ENCODE results near the gene GPR142.

DNA sequence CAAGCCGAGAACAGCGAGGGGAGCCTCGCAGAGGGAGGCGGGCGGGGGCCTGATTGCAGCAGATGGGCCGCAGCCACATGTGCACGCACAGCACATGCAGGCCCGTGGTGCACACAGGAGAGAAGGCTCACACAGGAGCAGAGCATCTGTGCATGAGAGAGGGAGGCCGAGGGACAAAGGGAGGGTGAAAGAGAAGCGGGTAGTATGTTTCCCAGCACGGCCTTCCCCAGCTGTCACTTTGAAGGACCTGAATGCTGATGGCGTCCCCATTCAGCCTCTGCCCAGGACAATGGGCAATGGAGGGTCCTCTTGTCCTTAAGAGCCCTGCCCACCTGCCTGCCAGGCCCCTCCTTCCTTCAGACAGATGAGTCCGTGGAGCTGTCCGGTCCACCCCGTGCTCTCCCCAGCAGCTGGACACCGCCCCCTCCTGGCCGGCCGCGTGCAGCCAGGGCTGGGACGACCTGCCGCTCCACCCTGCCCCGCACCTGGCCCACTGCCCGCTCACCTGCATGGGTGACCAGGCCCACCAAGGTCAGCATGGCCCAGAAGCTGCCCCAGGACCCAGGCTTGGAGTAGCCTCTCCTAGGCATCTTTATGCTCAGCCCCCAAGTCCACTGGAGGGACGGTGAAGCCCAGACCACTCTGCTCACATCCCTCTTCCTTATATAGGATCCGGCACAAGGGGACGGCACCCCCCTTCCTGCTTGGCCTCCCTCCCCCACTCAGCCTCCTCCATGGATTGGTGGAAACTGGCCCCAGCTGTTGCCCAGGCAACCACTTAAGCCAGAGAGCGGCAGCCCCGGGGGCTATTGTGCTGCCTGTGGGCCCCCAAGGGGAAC, 5.9 kb upstream of the GPR142 start, which contains the start of gene BTBD17:
- no peak for TF ChIP-seq TAF1 (IDR thresholded peaks at IDR 0.05; ENCODE audit: low read depth)
- TF ChIP-seq, protein P1, sequence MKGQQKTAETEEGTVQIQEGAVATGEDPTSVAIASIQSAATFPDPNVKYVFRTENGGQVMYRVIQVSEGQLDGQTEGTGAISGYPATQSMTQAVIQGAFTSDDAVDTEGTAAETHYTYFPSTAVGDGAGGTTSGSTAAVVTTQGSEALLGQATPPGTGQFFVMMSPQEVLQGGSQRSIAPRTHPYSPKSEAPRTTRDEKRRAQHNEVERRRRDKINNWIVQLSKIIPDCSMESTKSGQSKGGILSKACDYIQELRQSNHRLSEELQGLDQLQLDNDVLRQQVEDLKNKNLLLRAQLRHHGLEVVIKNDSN (IDR thresholded peaks at IDR 0.05): no peak
- TF ChIP-seq YY1 (IDR thresholded peaks at IDR 0.05; ENCODE audit: low read depth): no peak
- no peak for TF ChIP-seq EP300 (IDR thresholded peaks at IDR 0.05; ENCODE audit: borderline replicate concordance)

Data from Ishikawa (cell line).